GM12891 (cell line): ENCODE results near the gene NUDCD3.

Experiments
- DNase-seq: peaks from one replicate; pipeline ENCODE4 v3.0.0; 2011; ENCODE audit warnings: low spot score; ENCODE audit not compliant: insufficient read length
- FAIRE-seq: peaks from 2 replicates; lab custom pipeline; 2011; peaks lifted over from hg19 to GRCh38; lab: Jason Lieb, UNC
- PAX5 ChIP-seq: IDR thresholded peaks from 2 replicates; pipeline ENCODE4 v1.6.1; 2011; ENCODE audit warnings: low read length, moderate library complexity, mild to moderate bottlenecking; ENCODE audit not compliant: insufficient read depth, severe bottlenecking
- POLR2A ChIP-seq: IDR thresholded peaks from 2 replicates; pipeline ENCODE4 v1.6.1; 2011; ENCODE audit warnings: low read depth, low read length, control low read depth
- POLR2AphosphoS5 ChIP-seq: IDR thresholded peaks from 2 replicates; pipeline ENCODE4 v1.6.1; 2011; ENCODE audit warnings: low read depth, low read length, control low read depth
- POU2F2 ChIP-seq: IDR thresholded peaks from 2 replicates; pipeline ENCODE4 v1.6.1; 2011; ENCODE audit warnings: low read depth, mild to moderate bottlenecking, control low read depth, low read length, moderate library complexity
- SPI1 ChIP-seq: IDR thresholded peaks from 2 replicates; pipeline ENCODE4 v1.6.1; 2011; ENCODE audit warnings: low read depth, low read length, control low read depth
- TAF1 ChIP-seq: IDR thresholded peaks from 2 replicates; pipeline ENCODE4 v1.6.1; 2011; ENCODE audit warnings: low read depth, low read length, control low read depth

NUDCD3 gene

GRCh38 chr7:44372560-44373417, 117.7 kb downstream of the NUDCD3 start:
- no peak for DNase-seq
- no peak for FAIRE-seq
- TF ChIP-seq POLR2A (no peak), PAX5 (no peak), TAF1 (no peak), POLR2AphosphoS5 (no peak), SPI1 (no peak), POU2F2 (no peak)

DNA sequence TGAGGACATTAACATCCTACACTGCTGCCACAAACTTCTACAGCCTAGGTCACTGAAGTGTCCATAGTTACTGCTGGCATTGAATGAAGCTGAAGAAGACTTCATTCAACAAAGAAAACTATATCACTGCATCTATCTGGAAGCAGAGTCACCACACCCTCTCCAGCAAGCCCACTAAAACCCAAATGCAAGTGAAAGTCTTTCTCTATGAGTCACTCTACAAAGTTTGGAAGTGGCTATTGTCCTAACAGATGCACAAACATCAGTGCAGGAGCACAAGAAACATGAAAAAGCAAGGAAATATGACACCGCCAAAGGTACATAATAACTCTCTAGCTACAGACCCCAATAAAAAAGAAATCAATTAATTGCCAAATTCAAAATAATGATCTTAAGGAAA, 121.6 kb downstream of the NUDCD3 start:
- DNase-seq, result no peak
- TF ChIP-seq POLR2AphosphoS5, result no peak
- TF ChIP-seq TAF1, result no peak
- TF ChIP-seq POU2F2, result no peak
- no peak for TF ChIP-seq POLR2A
- TF ChIP-seq SPI1, result no peak
- no peak for TF ChIP-seq PAX5
- FAIRE-seq, result no peak

GRCh38 chr7:44368455-44368854, 122.0 kb downstream of the NUDCD3 start:
- DNase-seq (no peak), FAIRE-seq (no peak)
- TF ChIP-seq TAF1 (no peak), POU2F2 (no peak), SPI1 (no peak), POLR2AphosphoS5 (no peak), POLR2A (no peak), PAX5 (no peak)

DNA sequence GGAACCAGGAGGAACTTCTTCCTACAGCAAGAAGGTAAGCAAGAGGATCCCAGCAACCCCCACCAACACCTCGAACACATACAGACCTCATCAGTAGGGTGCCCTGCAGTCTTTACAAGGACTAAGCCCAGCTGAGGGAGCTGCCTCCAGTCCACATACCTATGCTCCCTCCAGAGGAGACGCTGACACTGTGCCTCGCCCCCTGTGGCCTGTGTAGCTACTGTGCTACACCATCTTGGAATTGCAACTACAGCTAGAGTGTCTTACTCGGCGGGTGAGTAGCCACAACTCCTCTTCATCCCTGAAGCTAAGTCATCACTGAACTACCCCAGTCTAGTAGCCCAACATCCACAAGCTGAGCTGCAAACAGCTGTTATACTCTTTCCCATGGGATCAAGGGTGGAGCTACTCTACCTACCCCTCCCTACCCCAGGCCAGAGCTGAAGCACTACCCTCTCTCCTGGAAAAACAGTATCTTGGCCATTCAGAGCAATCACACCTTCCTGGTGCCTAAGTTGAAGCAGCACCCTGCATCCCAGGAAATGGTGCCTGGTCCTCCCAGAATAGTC, 122.9 kb downstream of the NUDCD3 start:
- no peak for FAIRE-seq
- no peak for TF ChIP-seq TAF1
- TF ChIP-seq POLR2A, result no peak
- no peak for TF ChIP-seq POLR2AphosphoS5
- no peak for TF ChIP-seq POU2F2
- DNase-seq, result no peak

DNA sequence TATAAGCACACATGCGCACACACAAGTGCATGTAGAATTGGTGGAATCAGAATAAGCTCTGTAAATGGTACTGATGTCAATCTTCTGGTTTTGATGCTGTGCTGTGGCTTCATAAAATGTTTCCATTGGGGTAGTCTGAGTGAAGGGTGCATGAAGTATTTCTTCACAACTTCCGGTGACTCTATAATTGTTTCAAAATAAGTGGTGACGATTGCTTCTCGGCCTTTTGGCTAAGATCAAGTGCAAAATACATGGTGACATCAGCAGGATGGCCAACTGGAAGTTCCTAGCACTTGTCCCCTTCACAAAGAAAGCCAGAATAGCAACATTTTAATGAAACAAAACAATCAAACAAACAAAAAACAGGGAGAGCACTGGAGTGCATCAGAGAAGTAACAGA, 123.5 kb downstream of the NUDCD3 start:
- FAIRE-seq (no peak), DNase-seq (no peak)
- no peak for TF ChIP-seq TAF1
- no peak for TF ChIP-seq PAX5
- no peak for TF ChIP-seq POLR2A
- TF ChIP-seq POLR2AphosphoS5, result no peak
- no peak for TF ChIP-seq SPI1
- no peak for TF ChIP-seq POU2F2

GRCh38 chr7:44353668-44354067, 136.8 kb downstream of the NUDCD3 start:
- no peak for TF ChIP-seq POLR2AphosphoS5
- TF ChIP-seq POU2F2, result no peak
- no peak for TF ChIP-seq POLR2A
- TF ChIP-seq SPI1, result no peak
- TF ChIP-seq PAX5, result no peak
- TF ChIP-seq TAF1, result no peak
- no peak for FAIRE-seq
- DNase-seq, result no peak

DNA sequence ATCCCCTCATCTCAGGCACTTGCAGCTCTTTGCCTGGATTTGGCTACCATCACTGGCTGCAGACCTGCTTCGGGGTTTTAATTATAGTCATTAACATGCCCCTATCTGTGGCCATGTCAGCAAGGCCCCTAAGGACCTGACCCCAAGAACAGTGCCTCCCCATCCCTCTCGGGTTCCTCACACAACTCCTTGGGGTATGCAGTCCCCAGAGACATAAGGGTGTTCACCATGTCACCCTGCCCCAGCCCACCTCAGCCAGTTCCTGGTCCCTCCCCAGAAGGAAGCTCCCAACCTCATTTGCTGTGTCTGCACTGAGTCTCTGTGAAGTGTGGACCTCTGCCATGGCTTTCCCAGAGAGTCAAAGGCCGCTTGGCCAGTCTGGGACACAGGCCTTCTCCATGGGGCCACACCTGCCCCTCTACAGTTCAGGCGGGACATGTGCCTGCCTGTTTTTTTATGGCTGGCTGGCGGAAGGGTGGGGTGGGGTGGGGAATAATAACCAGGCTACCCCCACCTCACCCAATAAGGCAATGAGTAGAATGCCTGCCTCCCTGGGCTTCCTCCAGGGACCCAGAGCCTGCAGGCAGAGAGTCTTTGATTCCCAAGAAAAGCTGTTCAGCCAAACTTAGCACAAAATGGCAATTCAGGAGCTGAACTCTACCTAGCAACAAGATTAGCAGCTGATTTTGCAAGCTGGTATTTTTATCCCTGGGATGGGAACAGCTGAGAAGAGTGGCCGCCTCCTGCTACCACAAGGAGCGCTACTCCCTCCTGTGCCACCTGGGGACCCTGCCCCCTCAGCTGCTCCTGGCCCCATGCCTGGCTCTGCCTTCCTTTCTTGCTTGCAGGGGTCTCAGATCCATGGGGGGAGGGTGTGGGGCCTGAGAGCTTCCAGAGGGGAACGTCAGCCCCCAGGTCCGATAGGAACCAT, 141.3 kb downstream of the NUDCD3 start:
- DNase-seq, result no peak
- TF ChIP-seq TAF1 (no peak), SPI1 (no peak), POLR2A (no peak), POLR2AphosphoS5 (no peak), PAX5 (no peak), POU2F2 (no peak)

DNA sequence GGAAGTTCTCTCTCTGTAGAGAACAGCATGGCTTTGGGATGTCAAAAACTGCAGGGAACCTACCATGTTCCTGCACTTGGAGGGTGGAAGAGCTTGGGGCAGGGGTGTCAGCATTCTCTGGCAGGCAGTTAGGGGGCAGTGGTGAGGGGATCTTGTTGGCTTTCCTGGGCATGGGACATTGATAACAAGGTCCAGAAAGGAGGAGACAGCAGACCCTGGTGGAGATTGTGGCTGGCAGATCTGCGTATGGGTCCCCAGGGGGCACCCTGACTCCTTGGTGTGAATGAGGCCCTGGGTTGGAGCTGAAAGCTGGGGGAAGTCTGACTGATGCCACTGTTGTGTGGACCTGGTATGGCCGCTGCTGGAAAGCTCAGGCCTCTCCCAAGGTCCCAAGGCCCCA, 142.2 kb downstream of the NUDCD3 start:
- FAIRE-seq, result peak; percentile 9
- DNase-seq, result no peak
- TF ChIP-seq POLR2AphosphoS5 (no peak), SPI1 (no peak), TAF1 (no peak), PAX5 (no peak), POLR2A (no peak), POU2F2 (no peak)

More for the DNA sequence above, 141.3 kb downstream of the NUDCD3 start:
- FAIRE-seq, result no peak
